Osteocyte (in vitro differentiated cells): ENCODE data around the gene FBXL14. TPM values are rescaled to one million over a fixed set of nuclear protein-coding genes. Genes with fewer than 3 reads are reported as not detected.
A peak's percentile ranks its signal among the peaks of the same experiment; 100 is the strongest.
"Not testable (repeated sequence)": the region's sequence is repeated elsewhere in the genome, so short reads cannot be mapped to it uniquely, and the experiment has no call there.

Experiments
- DNase-seq: peaks from one replicate; pipeline ENCODE4 v3.0.0; 2021; ENCODE audit warnings: mixed read lengths; ENCODE audit not compliant: unreplicated experiment; ENCODE audit errors: extremely low spot score
- H3K27ac Mint-ChIP-seq: one replicate; pipeline ENCODE4 v1.8.0; 2021; ENCODE audit warnings: mild to moderate bottlenecking, mixed read lengths; ENCODE audit not compliant: unreplicated experiment
- H3K27me3 Mint-ChIP-seq: one replicate; pipeline ENCODE4 v1.8.0; 2021; ENCODE audit warnings: mixed read lengths; ENCODE audit not compliant: unreplicated experiment
- H3K36me3 Mint-ChIP-seq: one replicate; pipeline ENCODE4 v1.8.0; 2021; ENCODE audit warnings: mixed read lengths; ENCODE audit not compliant: unreplicated experiment
- H3K4me1 Mint-ChIP-seq: one replicate; pipeline ENCODE4 v1.8.0; 2021; ENCODE audit warnings: mixed read lengths; ENCODE audit not compliant: unreplicated experiment
- H3K4me3 Mint-ChIP-seq: one replicate; pipeline ENCODE4 v1.8.0; 2021; ENCODE audit warnings: mild to moderate bottlenecking, moderate library complexity, mixed read lengths; ENCODE audit not compliant: unreplicated experiment
- H3K9me3 Mint-ChIP-seq: one replicate; pipeline ENCODE4 v1.8.0; 2021; ENCODE audit warnings: mixed read lengths; ENCODE audit not compliant: unreplicated experiment
- total RNA-seq: library from RNA; stranded (reverse); gene quantifications from 2 replicates; pipeline ENCODE4 v1.2.1, GENCODE V29; 2021
- TF ChIP-seq, protein P1 (sequence below): fragments of 200-600 bp; sonication (generic); IDR thresholded peaks from 2 replicates; pipeline ENCODE4 v1.5.0; 2021; ENCODE audit warnings: antibody characterized with exemption, mild to moderate bottlenecking, moderate library complexity

FBXL14 gene
- total RNA-seq, 1 donor from 2014 or later: 9.1 TPM

DNA sequence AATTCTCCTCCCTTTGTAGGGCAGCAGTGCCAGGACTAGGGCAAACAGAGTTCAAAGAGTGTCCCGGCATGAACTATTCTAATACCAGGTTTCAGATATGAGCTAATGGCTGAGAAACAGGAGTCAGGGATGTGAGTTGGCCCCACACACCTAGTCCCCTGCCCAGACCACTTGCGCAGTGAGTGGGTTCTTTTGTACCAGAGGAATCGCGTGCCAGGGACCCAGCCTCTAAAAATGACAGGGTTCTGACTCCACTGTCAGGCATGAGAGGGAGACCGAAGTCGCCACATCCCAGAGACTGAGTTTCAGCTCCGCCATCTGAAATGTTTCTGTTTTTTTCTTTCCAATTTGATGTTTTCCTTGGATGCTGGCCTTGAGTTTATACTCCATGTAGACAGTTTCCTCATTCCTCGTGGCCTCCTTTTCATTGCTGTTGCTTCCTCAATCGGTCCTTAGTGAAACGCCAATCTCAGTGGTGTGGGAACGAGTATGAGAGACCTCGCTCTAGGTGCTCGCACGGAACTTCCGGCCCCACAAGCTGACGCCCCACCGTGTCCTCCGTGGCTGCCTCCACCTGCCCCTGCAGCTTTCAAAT, 31.5 kb downstream of the FBXL14 start:
- H3K36me3 Mint-ChIP-seq: no peaks in the 10 kb centered on the region
- peaks cover 63% of the 10 kb centered on the region for H3K4me1 Mint-ChIP-seq
- no peak for DNase-seq
- TF ChIP-seq, protein P1, sequence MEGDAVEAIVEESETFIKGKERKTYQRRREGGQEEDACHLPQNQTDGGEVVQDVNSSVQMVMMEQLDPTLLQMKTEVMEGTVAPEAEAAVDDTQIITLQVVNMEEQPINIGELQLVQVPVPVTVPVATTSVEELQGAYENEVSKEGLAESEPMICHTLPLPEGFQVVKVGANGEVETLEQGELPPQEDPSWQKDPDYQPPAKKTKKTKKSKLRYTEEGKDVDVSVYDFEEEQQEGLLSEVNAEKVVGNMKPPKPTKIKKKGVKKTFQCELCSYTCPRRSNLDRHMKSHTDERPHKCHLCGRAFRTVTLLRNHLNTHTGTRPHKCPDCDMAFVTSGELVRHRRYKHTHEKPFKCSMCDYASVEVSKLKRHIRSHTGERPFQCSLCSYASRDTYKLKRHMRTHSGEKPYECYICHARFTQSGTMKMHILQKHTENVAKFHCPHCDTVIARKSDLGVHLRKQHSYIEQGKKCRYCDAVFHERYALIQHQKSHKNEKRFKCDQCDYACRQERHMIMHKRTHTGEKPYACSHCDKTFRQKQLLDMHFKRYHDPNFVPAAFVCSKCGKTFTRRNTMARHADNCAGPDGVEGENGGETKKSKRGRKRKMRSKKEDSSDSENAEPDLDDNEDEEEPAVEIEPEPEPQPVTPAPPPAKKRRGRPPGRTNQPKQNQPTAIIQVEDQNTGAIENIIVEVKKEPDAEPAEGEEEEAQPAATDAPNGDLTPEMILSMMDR: no peak
- H3K9me3 Mint-ChIP-seq: no peaks in the 10 kb centered on the region
- H3K4me3 Mint-ChIP-seq: no peak overlapping the region
- no peaks in the 10 kb centered on the region for H3K27me3 Mint-ChIP-seq
- H3K27ac Mint-ChIP-seq: peak overlapping the region; percentile 80

GRCh38 chr12:1560704-1561103, 33.7 kb downstream of the FBXL14 start:
- Mint-ChIP-seq H3K36me3 (no peaks in the 10 kb centered on the region), H3K27ac (no peak overlapping the region), H3K9me3 (no peaks in the 10 kb centered on the region), H3K4me1 (peaks cover 47% of the 10 kb centered on the region), H3K27me3 (no peaks in the 10 kb centered on the region), H3K4me3 (no peak overlapping the region)
- TF ChIP-seq, protein P1: no peak
- DNase-seq: no peak

DNA sequence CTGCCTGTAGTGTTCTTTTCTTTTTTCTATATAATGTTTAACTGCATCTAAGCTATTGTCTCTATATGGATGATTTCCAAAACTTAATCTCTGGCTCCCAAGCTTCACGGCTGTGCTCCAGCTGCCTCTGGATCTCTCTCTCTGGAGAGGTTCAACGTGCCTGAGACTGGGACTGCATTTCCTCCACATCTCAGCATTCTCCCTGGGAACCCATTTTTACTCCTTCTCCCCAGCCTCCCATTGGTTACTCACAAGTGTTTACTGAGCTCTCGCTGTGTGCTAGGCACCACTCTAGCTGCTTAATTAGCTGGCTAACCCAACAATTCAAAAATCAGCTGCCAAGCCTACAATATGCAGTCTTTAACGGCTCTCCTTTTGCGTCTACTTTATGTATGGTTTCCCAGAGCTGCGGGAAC, 34.7 kb downstream of the FBXL14 start:
- H3K27ac Mint-ChIP-seq: peak overlapping the region; percentile 9
- H3K4me1 Mint-ChIP-seq: peaks cover 42% of the 10 kb centered on the region
- H3K27me3 Mint-ChIP-seq: no peaks in the 10 kb centered on the region
- H3K36me3 Mint-ChIP-seq: no peaks in the 10 kb centered on the region
- no peak overlapping the region for H3K4me3 Mint-ChIP-seq
- H3K9me3 Mint-ChIP-seq: no peaks in the 10 kb centered on the region
- TF ChIP-seq, protein P1: no peak
- no peak for DNase-seq

DNA sequence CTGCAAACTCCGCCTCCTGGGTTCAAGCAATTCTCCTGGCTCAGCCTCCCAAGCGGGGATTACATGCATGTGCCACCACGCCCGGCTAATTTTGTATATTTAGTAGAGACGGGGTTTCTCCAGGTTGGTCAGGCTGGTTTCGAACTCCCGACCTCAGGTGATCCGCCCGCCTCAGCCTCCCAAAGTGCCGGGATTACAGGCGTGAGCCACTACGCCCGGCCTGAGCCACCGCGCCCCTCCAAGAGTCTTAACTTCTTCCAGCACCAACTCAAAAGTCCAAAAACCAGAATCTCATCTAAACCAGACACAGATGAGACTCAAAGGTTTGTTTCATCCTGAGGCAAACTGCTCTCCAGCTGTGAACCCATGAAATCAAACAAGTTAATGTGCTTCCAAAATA, 36.3 kb downstream of the FBXL14 start:
- not testable (repeated sequence) for H3K27me3 Mint-ChIP-seq, DNase-seq, H3K27ac Mint-ChIP-seq, H3K4me3 Mint-ChIP-seq, H3K36me3 Mint-ChIP-seq, H3K9me3 Mint-ChIP-seq
- H3K4me1 Mint-ChIP-seq: peaks cover 42% of the 10 kb centered on the region

GRCh38 chr12:1553987-1554982, 40.1 kb downstream of the FBXL14 start:
- Mint-ChIP-seq H3K9me3 (no peaks in the 10 kb centered on the region), H3K27me3 (no peaks in the 10 kb centered on the region), H3K36me3 (peaks cover 4% of the 10 kb centered on the region), H3K4me1 (peaks cover 36% of the 10 kb centered on the region), H3K27ac (peak overlapping the region; percentile 61), H3K4me3 (no peak overlapping the region)
- DNase-seq: no peak
- TF ChIP-seq, protein P1: no peak
